MG63 (cell line): ENCODE measurements around the gene AMD1. TPM values are rescaled to one million over a fixed set of nuclear protein-coding genes. Genes with fewer than 3 reads are reported as not detected.
A peak's percentile ranks its signal among the peaks of the same experiment; 100 is the strongest.
"Not testable (repeated sequence)": the region's sequence is repeated elsewhere in the genome, so short reads cannot be mapped to it uniquely, and the experiment has no call there.

Source experiments
- DNase-seq: peaks from one replicate; pipeline ENCODE4 v3.0.0-alpha.2; 2020
- H3K27me3 ChIP-seq: fragments of 250-450 bp; sonication (Bioruptor Pico); 2 replicates; pipeline ENCODE4 v1.5.1; 2020; ENCODE audit warnings: mild to moderate bottlenecking, moderate library complexity
- H3K36me3 ChIP-seq: fragments of 250-450 bp; sonication (Bioruptor Pico); 2 replicates; pipeline ENCODE4 v1.5.1; 2020; ENCODE audit warnings: mild to moderate bottlenecking, moderate library complexity
- H3K4me3 ChIP-seq: fragments of 250-450 bp; sonication (Bioruptor Pico); 2 replicates; pipeline ENCODE4 v1.5.1; 2020; ENCODE audit warnings: mild to moderate bottlenecking, moderate library complexity
- H3K9me3 ChIP-seq: fragments of 250-450 bp; sonication (Bioruptor Pico); 2 replicates; pipeline ENCODE4 v1.5.1; 2020; ENCODE audit warnings: mild to moderate bottlenecking, moderate library complexity
- total RNA-seq: library from RNA; depleted of rRNA; stranded (reverse); fragments of >200 nt; shearing (Covaris generic); gene quantifications from 2 replicates; pipeline ENCODE4 v1.2.3, GENCODE V29; 2014; ENCODE audit warnings: low replicate concordance; rRNA removed

AMD1 gene
- total RNA-seq, 1 experiment from 2014 or later: 46.5 TPM

DNA sequence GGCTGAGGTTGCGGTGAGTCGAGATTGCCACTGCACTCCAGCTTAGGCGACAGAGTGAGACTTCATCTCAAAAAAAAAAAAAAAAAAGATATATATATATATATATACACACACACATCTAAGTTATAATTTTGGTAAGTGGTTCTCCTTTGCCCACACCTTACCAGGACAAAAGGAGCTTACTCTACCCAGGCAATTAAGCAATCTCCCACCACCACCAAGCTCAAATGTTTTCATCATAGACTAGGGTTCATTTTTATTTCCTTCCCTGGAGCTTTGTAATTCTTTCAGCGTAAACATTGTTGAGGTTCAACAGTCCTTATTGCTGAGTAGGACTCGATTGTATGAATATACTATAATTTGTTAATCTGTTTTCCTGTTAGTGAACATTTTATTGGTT, 23.5 kb downstream of the AMD1 start:
- H3K27me3 ChIP-seq: no peaks in the 10 kb centered on the region
- H3K36me3 ChIP-seq: peaks cover 93% of the 10 kb centered on the region
- H3K4me3 ChIP-seq: no peak overlapping the region
- no peak for DNase-seq
- H3K9me3 ChIP-seq: peaks cover 3% of the 10 kb centered on the region; the same call in 1 of the 2 replicates

DNA sequence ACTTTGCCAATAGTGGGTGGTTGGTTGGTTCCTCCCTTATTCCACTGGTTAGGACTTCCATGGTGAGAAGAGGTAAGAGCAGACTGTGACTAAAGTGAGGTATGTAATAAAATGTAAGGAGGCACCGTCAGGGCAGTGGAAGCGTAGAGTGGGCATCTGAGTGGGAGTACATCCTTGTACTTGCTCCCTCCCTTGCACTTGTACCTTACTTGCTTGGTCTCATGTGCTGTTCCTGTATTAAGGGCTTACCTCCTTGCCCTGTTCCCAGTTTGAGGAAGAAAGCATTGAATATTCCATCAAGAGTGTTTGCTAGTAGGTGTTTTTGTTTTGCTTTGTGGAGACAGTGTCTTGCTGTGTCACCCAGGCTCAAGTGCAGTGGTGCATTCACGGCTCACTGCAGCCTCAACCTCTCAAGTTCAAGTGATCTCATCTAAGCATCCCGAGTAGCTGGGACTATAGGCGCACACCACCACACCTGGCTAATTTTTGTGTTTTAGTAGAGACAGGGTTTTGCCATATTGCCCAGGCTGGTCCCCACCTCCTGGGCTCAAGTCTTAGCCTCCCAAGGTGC, 25.5 kb downstream of the AMD1 start:
- Histone ChIP-seq H3K9me3 (peaks cover 6% of the 10 kb centered on the region), H3K36me3 (peaks cover 91% of the 10 kb centered on the region), H3K27me3 (no peaks in the 10 kb centered on the region), H3K4me3 (no peak overlapping the region)
- no peak for DNase-seq

DNA sequence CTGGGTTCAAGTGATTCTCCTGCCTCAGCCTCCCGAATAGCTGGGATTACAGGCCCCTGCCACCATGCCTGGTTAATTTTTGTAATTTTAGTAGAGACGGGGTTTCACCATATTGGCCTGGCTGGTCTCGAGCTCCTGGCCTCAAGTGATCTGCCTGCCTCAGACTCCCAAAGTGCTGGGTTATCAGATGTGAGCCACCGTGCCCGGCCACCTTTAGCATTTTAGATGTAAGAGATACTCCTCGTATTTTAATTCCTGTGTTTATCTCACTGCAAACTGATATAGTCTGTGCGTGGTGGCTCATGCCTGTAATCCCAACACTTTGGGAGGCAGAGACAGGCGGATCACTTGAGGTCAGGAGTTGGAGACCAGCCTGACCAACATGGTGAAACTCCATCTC, 27.0 kb downstream of the AMD1 start:
- H3K4me3 ChIP-seq, H3K27me3 ChIP-seq, DNase-seq: not testable (repeated sequence)
- H3K9me3 ChIP-seq: peaks cover 16% of the 10 kb centered on the region
- H3K36me3 ChIP-seq: peaks cover 80% of the 10 kb centered on the region

GRCh38 chr6:110902091-110902490, 27.5 kb downstream of the AMD1 start:
- Histone ChIP-seq H3K27me3 (no peaks in the 10 kb centered on the region), H3K36me3 (peaks cover 75% of the 10 kb centered on the region), H3K9me3 (peaks cover 20% of the 10 kb centered on the region), H3K4me3 (no peak overlapping the region)
- no peak for DNase-seq

DNA sequence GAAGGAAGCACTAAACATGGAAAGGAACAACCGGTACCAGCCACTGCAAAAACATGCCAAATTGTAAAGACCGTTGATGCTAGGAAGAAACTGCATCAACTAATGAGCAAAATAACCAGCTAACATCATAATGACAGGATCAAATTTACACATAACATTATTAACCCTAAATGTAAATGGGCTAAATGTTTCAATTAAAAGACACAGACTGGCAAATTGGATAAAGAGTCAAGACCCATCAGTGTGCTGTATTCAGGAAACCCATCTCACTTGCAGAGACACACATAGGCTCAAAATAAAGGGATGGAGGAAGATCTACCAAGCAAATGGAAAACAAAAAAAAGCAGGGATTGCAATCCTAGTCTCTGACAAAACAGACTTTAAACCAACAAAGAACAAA, 31.7 kb downstream of the AMD1 start:
- not testable (repeated sequence) for H3K27me3 ChIP-seq, H3K4me3 ChIP-seq, DNase-seq
- Histone ChIP-seq H3K36me3 (peaks cover 39% of the 10 kb centered on the region), H3K9me3 (peaks cover 31% of the 10 kb centered on the region)

DNA sequence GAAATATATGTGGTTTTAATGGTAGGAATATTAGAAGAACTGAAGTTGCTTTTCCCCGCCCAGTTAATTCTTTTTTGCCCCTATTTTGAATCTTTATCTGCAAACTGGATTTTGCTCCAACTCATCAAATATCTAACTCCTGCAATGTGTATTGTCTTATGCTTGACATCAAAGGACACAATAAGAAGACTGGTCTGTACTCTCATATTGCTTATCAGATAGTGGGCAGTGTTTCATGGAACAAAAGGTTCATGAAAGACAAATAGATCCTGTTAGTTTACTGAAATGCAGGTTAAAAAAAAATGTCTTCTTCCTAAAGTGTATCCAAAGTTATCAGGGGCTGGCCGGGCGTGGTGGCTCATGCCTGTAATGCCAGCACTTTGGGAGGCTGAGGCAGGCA, 56.2 kb downstream of the AMD1 start:
- DNase-seq: no peak
- Histone ChIP-seq H3K36me3 (no peaks in the 10 kb centered on the region), H3K4me3 (no peak overlapping the region), H3K27me3 (no peaks in the 10 kb centered on the region), H3K9me3 (no peaks in the 10 kb centered on the region)

GRCh38 chr6:110933912-110934311, 59.3 kb downstream of the AMD1 start:
- Histone ChIP-seq H3K9me3 (no peaks in the 10 kb centered on the region), H3K36me3 (no peaks in the 10 kb centered on the region), H3K27me3 (no peaks in the 10 kb centered on the region), H3K4me3 (no peak overlapping the region)
- no peak for DNase-seq

DNA sequence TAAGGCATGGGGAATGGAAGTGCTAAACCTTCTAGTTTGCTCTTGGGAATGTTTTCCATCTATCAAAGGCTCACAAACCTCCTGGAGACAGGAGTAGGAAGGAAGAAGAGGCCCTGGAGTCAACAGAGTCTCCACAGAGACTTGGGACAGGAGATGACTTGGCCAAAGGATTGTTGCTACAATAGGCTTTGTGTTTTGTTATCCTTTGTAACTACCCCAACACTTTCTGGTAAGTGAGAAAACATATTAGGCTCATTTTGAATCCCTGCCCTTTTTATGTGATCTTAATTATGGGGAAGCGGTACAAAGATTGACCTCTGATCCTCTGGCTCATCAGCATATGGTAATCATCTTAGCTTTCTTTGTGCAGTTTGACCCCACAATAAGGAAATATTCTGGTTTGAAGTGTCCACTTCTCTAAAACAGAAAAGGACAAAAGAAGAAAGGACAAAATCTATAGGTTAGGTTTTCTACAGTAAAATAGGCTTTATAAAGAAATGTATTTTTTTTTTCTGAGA, 59.9 kb downstream of the AMD1 start:
- Histone ChIP-seq H3K36me3 (no peaks in the 10 kb centered on the region), H3K9me3 (no peaks in the 10 kb centered on the region), H3K4me3 (no peak overlapping the region), H3K27me3 (no peaks in the 10 kb centered on the region)
- no peak for DNase-seq

DNA sequence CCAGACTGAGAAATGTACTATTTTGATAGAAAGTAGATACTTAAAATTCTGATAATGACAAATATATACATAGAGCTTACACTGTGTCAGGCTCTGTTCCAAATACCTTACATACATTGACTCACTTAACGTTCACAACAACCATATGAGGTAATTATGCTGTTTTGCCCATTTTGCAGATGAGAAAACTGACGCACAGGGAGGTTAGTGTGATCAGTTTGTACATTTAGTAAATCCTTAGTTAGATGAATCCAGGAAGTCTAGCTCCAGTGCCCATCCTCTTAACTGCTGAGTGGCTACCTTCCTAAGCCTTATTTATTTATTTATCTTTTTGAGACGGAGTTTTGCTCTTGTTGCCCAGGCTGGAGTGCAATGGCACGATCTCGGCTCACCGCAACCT, 60.6 kb downstream of the AMD1 start:
- DNase-seq: no peak
- Histone ChIP-seq H3K4me3 (no peak overlapping the region), H3K27me3 (no peaks in the 10 kb centered on the region), H3K9me3 (no peaks in the 10 kb centered on the region), H3K36me3 (no peaks in the 10 kb centered on the region)

- Histone ChIP-seq H3K36me3 (no peaks in the 10 kb centered on the region), H3K9me3 (no peaks in the 10 kb centered on the region), H3K4me3 (no peak overlapping the region), H3K27me3 (no peaks in the 10 kb centered on the region)
- no peak for DNase-seq
These were observed 63.6 kb downstream of the AMD1 start for GRCh38 chr6:110938171-110938570.

GRCh38 chr6:110939429-110940200, 65.0 kb downstream of the AMD1 start:
- no peaks in the 10 kb centered on the region for H3K27me3 ChIP-seq
- H3K36me3 ChIP-seq: no peaks in the 10 kb centered on the region
- H3K4me3 ChIP-seq: no peak overlapping the region
- H3K9me3 ChIP-seq: no peaks in the 10 kb centered on the region
- DNase-seq: no peak

DNA sequence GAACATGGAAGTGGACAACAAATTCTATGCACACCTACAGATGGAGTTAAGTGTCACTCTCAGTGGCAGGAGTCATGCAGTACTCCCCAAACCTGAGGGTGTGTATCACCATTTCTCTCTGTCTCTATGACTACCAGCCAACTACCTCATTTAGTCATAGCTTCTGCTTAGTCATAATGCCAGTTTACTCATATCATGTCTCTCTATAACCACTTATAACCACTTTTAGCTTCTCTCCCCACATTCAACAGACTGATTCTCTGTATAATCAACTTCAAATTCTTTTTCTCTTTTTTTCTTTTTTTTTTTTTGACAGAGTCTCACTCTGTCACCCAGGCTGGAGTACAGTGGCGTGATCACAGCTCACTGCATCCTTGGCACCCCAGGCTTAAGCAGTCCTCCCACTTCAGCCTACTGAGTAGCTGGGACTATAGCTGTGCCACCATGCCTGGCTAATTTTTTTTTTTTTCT, 70.1 kb downstream of the AMD1 start:
- H3K4me3 ChIP-seq: no peak overlapping the region

More for the DNA sequence above, 70.1 kb downstream of the AMD1 start:
- DNase-seq: peak; percentile 33
- Histone ChIP-seq H3K27me3 (no peaks in the 10 kb centered on the region), H3K9me3 (no peaks in the 10 kb centered on the region), H3K36me3 (no peaks in the 10 kb centered on the region)

Other genes with a start within 250 kb of the AMD1 start
- 3.2 and 4.0 TPM in 2 replicates for gene CDK19, start 59.3 kb upstream of the AMD1 start, total RNA-seq
- gene GTF3C6, start 83.9 kb downstream of the AMD1 start, total RNA-seq: 22.3 and 68.3 TPM in 2 replicates
- gene RPF2, start 107.3 kb downstream of the AMD1 start, total RNA-seq: 51.4 and 105 TPM in 2 replicates
- gene SLC16A10, start 212.7 kb downstream of the AMD1 start, total RNA-seq: 0.40 and 1.5 TPM in 2 replicates